PC-3 (cell line): ENCODE data around the gene ZNF234. TPM values are rescaled to one million over a fixed set of nuclear protein-coding genes. Genes with fewer than 3 reads are reported as not detected.
A peak's percentile ranks its signal among the peaks of the same experiment; 100 is the strongest.

Source experiments
- ATAC-seq: fragments of 200-7000 bp; cut with Tn5 transposase; 2 replicates; pipeline ENCODE4 v1.9.1; 2020; ENCODE audit warnings: mild to moderate bottlenecking, moderate library complexity
- BruUV-seq: library from RNA; stranded (reverse); fragments of 400-500 nt; replicated peaks from 2 replicates; lab custom pipeline; 2021; lab: Mats Ljungman, UMichigan
- CTCF ChIA-PET: fragments of 300-600 bp; sonication (Branson Sonifier 250); formaldehyde crosslinking; loops from one replicate; lab custom pipeline; 2022; ENCODE audit warnings: antibody characterized with exemption; lab: Charles Lee
- POLR2A ChIA-PET: fragments of 300-600 bp; sonication (Branson Sonifier 250); formaldehyde crosslinking; loops from one replicate; lab custom pipeline; 2022; ENCODE audit warnings: antibody characterized with exemption; ENCODE audit not compliant: unreplicated experiment; lab: Charles Lee
- DNase-seq: peaks from one replicate; pipeline ENCODE4 v3.0.0-alpha.2; 2015
- H2AFZ ChIP-seq: fragments of 300-600 bp; sonication (generic); 2 replicates; pipeline ENCODE4 v1.6.0; 2016; ENCODE audit warnings: antibody characterized with exemption, low read length
- H3F3A ChIP-seq: fragments of 300-600 bp; sonication (generic); one replicate; pipeline ENCODE4 v1.6.0; 2017; ENCODE audit warnings: antibody characterized with exemption, low read length, control low read depth, mild to moderate bottlenecking; ENCODE audit not compliant: unreplicated experiment
- H3K27ac ChIP-seq: fragments of 300-600 bp; sonication (generic); 2 replicates; pipeline ENCODE4 v1.5.1; 2016; ENCODE audit warnings: mild to moderate bottlenecking, low read length
- H3K27me3 ChIP-seq: fragments of 300-600 bp; sonication (generic); 2 replicates; pipeline ENCODE4 v1.6.1; 2016; ENCODE audit warnings: low read length, mixed read lengths
- H3K36me3 ChIP-seq: fragments of 300-600 bp; sonication (generic); 2 replicates; pipeline ENCODE4 v1.6.1; 2016; ENCODE audit warnings: low read depth, mixed run types, low read length, mixed read lengths
- H3K4me1 ChIP-seq: fragments of 300-600 bp; sonication (generic); 2 replicates; pipeline ENCODE4 v1.5.1; 2016; ENCODE audit warnings: low read length; ENCODE audit not compliant: insufficient read depth
- H3K4me2 ChIP-seq: fragments of 300-600 bp; sonication (generic); 2 replicates; pipeline ENCODE4 v1.6.0; 2016; ENCODE audit warnings: low read length
- H3K4me3 ChIP-seq: fragments of 300-600 bp; sonication (generic); 2 replicates; pipeline ENCODE4 v1.5.1; 2016; ENCODE audit warnings: mild to moderate bottlenecking, low read length, mixed read lengths
- H3K79me2 ChIP-seq: fragments of 300-600 bp; sonication (generic); 2 replicates; pipeline ENCODE4 v1.6.1; 2017; ENCODE audit warnings: low read length, mixed read lengths
- H3K9ac ChIP-seq: fragments of 300-600 bp; sonication (generic); 2 replicates; pipeline ENCODE4 v1.6.0; 2016; ENCODE audit warnings: mild to moderate bottlenecking, low read length
- H3K9me2 ChIP-seq: fragments of 300-600 bp; sonication (generic); replicated peaks from 2 replicates; pipeline ENCODE4 v1.6.1; 2016; ENCODE audit warnings: mixed run types, low read length, mixed read lengths
- H3K9me3 ChIP-seq: fragments of 300-600 bp; sonication (generic); 2 replicates; pipeline ENCODE4 v1.6.1; 2016; ENCODE audit warnings: low read length, mixed read lengths
- H4K20me1 ChIP-seq: fragments of 300-600 bp; sonication (generic); 2 replicates; pipeline ENCODE4 v1.6.1; 2016; ENCODE audit warnings: low read length, mixed read lengths
- EZH2 ChIP-seq: fragments of 300-600 bp; sonication (generic); IDR thresholded peaks from one replicate; pipeline ENCODE4 v1.6.1; 2017; ENCODE audit warnings: antibody characterized with exemption, mild to moderate bottlenecking, low read length; ENCODE audit not compliant: unreplicated experiment
- EZH2phosphoT487 ChIP-seq: fragments of 300-600 bp; sonication (generic); IDR thresholded peaks from 2 replicates; pipeline ENCODE4 v1.6.1; 2018; ENCODE audit warnings: mild to moderate bottlenecking, antibody characterized with exemption, low read length, borderline replicate concordance
- intact Hi-C: fragments of 100-400 bp; cut with micrococcal nuclease; formaldehyde crosslinking; loops from 2 replicates; pipeline ENCODE4 v1.9.0; 2023
- total RNA-seq: library from RNA; depleted of rRNA; stranded (reverse); fragments of >200 nt; gene quantifications from 2 replicates; pipeline ENCODE4 v1.2.3, GENCODE V29; 2014
- TF ChIP-seq, protein P1 (sequence below): fragments of 300-600 bp; sonication (generic); conservative IDR thresholded peaks from 2 replicates; pipeline ENCODE4 v1.5.1; 2017; ENCODE audit warnings: antibody characterized with exemption, low read depth, mild to moderate bottlenecking, low read length

The ZNF234 gene
- total RNA-seq, 1 experiment from 2014 or later: 1.6 TPM

DNA sequence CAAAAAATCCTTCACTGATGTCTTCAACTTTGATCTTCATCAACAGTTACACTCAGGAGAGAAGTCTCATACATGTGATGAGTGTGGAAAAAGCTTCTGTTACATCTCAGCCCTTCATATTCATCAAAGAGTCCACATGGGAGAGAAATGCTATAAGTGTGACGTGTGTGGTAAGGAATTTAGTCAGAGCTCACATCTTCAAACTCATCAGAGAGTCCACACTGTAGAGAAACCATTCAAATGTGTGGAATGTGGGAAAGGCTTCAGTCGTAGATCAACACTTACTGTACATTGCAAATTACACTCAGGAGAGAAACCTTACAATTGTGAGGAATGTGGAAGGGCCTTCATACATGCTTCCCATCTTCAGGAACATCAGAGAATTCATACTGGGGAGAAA is 15.1 kb downstream of the ZNF234 start:
- TSS peak; percentile 19 for BruUV-seq
- TF ChIP-seq EZH2 (no peak), EZH2phosphoT487 (no peak)
- TF ChIP-seq, protein P1, sequence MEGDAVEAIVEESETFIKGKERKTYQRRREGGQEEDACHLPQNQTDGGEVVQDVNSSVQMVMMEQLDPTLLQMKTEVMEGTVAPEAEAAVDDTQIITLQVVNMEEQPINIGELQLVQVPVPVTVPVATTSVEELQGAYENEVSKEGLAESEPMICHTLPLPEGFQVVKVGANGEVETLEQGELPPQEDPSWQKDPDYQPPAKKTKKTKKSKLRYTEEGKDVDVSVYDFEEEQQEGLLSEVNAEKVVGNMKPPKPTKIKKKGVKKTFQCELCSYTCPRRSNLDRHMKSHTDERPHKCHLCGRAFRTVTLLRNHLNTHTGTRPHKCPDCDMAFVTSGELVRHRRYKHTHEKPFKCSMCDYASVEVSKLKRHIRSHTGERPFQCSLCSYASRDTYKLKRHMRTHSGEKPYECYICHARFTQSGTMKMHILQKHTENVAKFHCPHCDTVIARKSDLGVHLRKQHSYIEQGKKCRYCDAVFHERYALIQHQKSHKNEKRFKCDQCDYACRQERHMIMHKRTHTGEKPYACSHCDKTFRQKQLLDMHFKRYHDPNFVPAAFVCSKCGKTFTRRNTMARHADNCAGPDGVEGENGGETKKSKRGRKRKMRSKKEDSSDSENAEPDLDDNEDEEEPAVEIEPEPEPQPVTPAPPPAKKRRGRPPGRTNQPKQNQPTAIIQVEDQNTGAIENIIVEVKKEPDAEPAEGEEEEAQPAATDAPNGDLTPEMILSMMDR: no peak
- Histone ChIP-seq H3K27ac (no peak overlapping the region), H3K79me2 (no peaks in the 10 kb centered on the region), H3F3A (no peaks in the 10 kb centered on the region), H3K27me3 (no peaks in the 10 kb centered on the region), H3K36me3 (peaks cover 43% of the 10 kb centered on the region), H3K4me1 (no peaks in the 10 kb centered on the region), H3K9me2 (no peaks in the 10 kb centered on the region), H3K4me2 (no peak overlapping the region), H3K9ac (no peak overlapping the region), H2AFZ (no peak overlapping the region), H3K9me3 (peaks cover 14% of the 10 kb centered on the region), H4K20me1 (no peaks in the 10 kb centered on the region), H3K4me3 (peak overlapping the region; percentile 3; the same call in 1 of the 2 replicates)
- ChIA-PET POLR2A (no interaction called here), CTCF (no interaction called here)
- intact Hi-C loops: no loop called here
- DNase-seq (no peak), ATAC-seq (no peak)

DNA sequence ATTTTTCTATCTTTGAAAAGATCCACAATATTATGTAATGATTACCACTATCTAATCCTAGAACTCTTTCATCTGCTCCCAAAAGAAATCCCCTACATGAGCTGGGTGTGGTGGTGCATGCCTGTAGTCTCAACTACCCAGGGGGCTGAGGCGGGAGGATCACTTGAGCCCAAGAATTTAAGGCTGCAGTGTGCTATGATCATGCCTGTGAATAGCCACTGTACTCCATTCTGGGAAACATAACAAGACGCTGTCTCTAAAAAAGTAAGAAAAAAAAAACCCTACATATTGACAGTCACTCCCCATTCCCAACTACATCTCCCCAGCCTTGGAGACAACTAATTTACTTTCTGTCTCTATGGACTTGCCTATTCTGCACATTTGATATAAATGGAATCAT is 22.4 kb downstream of the ZNF234 start:
- DNase-seq: no peak
- no peak for TF ChIP-seq EZH2
- no peak for TF ChIP-seq EZH2phosphoT487
- TF ChIP-seq, protein P1: no peak
- BruUV-seq: no TSS peak
- intact Hi-C loops: loop anchor here (1.0 to 2.0 kb wide), 2 partner anchors 23 to 50 kb away; partner anchors contain the start of genes ZNF225 and ZNF234
- ChIA-PET POLR2A (interaction anchor here (0.6 kb wide), 1 partner anchor 22 kb away, joined by 3 read pairs; no protein-coding TSS in a partner anchor), CTCF (no interaction called here)
- Histone ChIP-seq H2AFZ (no peak overlapping the region), H3F3A (no peaks in the 10 kb centered on the region), H3K9ac (no peak overlapping the region), H3K9me2 (no peaks in the 10 kb centered on the region), H3K79me2 (peaks cover 28% of the 10 kb centered on the region), H3K4me3 (peak overlapping the region; percentile 75; the same call in 1 of the 2 replicates), H4K20me1 (no peaks in the 10 kb centered on the region), H3K27me3 (no peaks in the 10 kb centered on the region), H3K27ac (no peak overlapping the region), H3K4me1 (peaks cover 5% of the 10 kb centered on the region; the same call in 1 of the 2 replicates), H3K36me3 (peaks cover 20% of the 10 kb centered on the region), H3K4me2 (peak overlapping the region; percentile 90; the same call in 1 of the 2 replicates), H3K9me3 (no peaks in the 10 kb centered on the region)
- no peak for ATAC-seq

GRCh38 chr19:44164327-44164672 is 22.9 kb downstream of the ZNF234 start:
- BruUV-seq: TSS peak; percentile 96
- CTCF ChIA-PET: no interaction called here
- Histone ChIP-seq H3K27ac (peak overlapping the region; percentile 13), H3K36me3 (peaks cover 21% of the 10 kb centered on the region), H4K20me1 (no peaks in the 10 kb centered on the region), H2AFZ (peak overlapping the region; percentile 92), H3K9me3 (no peaks in the 10 kb centered on the region), H3K9ac (peak overlapping the region; percentile 21; the same call in 1 of the 2 replicates), H3K27me3 (no peaks in the 10 kb centered on the region), H3K9me2 (no peaks in the 10 kb centered on the region), H3K79me2 (peaks cover 28% of the 10 kb centered on the region), H3K4me2 (peak overlapping the region; percentile 90), H3K4me3 (peak overlapping the region; percentile 75), H3K4me1 (peaks cover 5% of the 10 kb centered on the region; the same call in 1 of the 2 replicates), H3F3A (no peaks in the 10 kb centered on the region)
- intact Hi-C loops: loop anchor here (1.0 to 2.0 kb wide), 2 partner anchors 23 to 51 kb away; partner anchors contain the start of genes ZNF225 and ZNF234
- POLR2A ChIA-PET: no interaction called here
- DNase-seq (no peak), ATAC-seq (peak; percentile 5; the same call in 1 of the 2 replicates)
- TF ChIP-seq EZH2 (no peak), EZH2phosphoT487 (no peak)
- TF ChIP-seq, protein P1: no peak
